Kidney (tissue), 14 donors: ENCODE measurements around the gene ARSJ. TPM values are rescaled to one million over a fixed set of nuclear protein-coding genes. Genes with fewer than 3 reads are reported as not detected.
A peak's percentile ranks its signal among the peaks of the same experiment; 100 is the strongest.
"Not testable (repeated sequence)": the region's sequence is repeated elsewhere in the genome, so short reads cannot be mapped to it uniquely, and the experiment has no call there.

ENCODE experiments used
- DNase-seq, 5 donors: peaks; one replicate each; pipeline ENCODE4 v3.0.0-alpha.2; 2013 to 2020
- FAIRE-seq: peaks from 2 replicates; lab custom pipeline; 2012; peaks lifted over from hg19 to GRCh38; lab: Jason Lieb, UNC
- H3K27ac ChIP-seq, 2 donors: one replicate each; pipeline ENCODE4 v1.7.0; 2013; ENCODE audit warnings: low read depth in 2 of 2, low read length in 2 of 2, inconsistent platforms in 1 of 2
- H3K27me3 ChIP-seq: one replicate; pipeline ENCODE4 v1.7.1; 2013; ENCODE audit warnings: low read length, inconsistent platforms; ENCODE audit not compliant: control insufficient read depth, insufficient read depth
- H3K36me3 ChIP-seq, 3 donors: one replicate each; pipeline versions ENCODE4 v1.7.0 to v1.7.1; 2013; ENCODE audit warnings: low read length in 3 of 3, control low read depth in 1 of 3, inconsistent platforms in 1 of 3; ENCODE audit not compliant: insufficient read depth in 3 of 3, control insufficient read depth in 2 of 3
- H3K4me1 ChIP-seq, 3 donors: one replicate each; pipeline versions ENCODE4 v1.7.0 to v1.7.1; 2013; ENCODE audit warnings: low read length in 3 of 3, inconsistent platforms in 1 of 3, low read depth in 1 of 3; ENCODE audit not compliant: control insufficient read depth in 2 of 3, insufficient read depth in 2 of 3
- H3K4me3 ChIP-seq, 3 donors: one replicate each; pipeline versions ENCODE4 v1.7.0 to v1.8.1; 2013; ENCODE audit warnings: low read length in 3 of 3, control low read depth in 1 of 3, inconsistent platforms in 1 of 3
- H3K9ac ChIP-seq, 3 donors: one replicate each; pipeline versions ENCODE4 v1.7.0 to v1.7.1; 2013; ENCODE audit warnings: low read length in 3 of 3, control low read depth in 1 of 3, inconsistent platforms in 1 of 3
- H3K9me3 ChIP-seq, 3 donors: one replicate each; pipeline versions ENCODE4 v1.7.0 to v1.7.1; 2013; ENCODE audit warnings: low read length in 3 of 3, control low read depth in 1 of 3, inconsistent platforms in 1 of 3; ENCODE audit not compliant: control insufficient read depth in 2 of 3, insufficient read depth in 1 of 3
- CTCF ChIP-seq: IDR thresholded peaks from 3 replicates; pipeline ENCODE4 v1.5.1; 2012; ENCODE audit warnings: mild to moderate bottlenecking, moderate library complexity, borderline replicate concordance; ENCODE audit not compliant: insufficient read depth; ENCODE audit errors: extremely low read depth
- intact Hi-C: fragments of 100-400 bp; cut with DNase I; formaldehyde crosslinking; loops from one replicate; pipeline ENCODE4 v1.11.1; 2022
- polyA plus RNA-seq: library from polyadenylated mRNA; stranded (reverse); fragments of 350-450 nt; fragmentation: Illumina TruSeq; extraction: RNeasy Lipid Tissue Mini Kit (QIAGEN cat#74804); gene quantifications from one replicate; pipeline ENCODE4 v1.2.3, GENCODE V29; 2014; ENCODE audit warnings: low read depth, low replicate concordance; ENCODE audit not compliant: insufficient read depth
- total RNA-seq: library from RNA; stranded (reverse); fragmentation: NEBNext Ultra II Directional; extraction: Animal tissue kit (Norgen Biotek cat#: 25700); gene quantifications from one replicate; pipeline ENCODE4 v1.2.1, GENCODE V29; 2021
- donor health status: control.
- donor health status: control.
- donor health status: control.
- donor health status: control.
- donor health status: control.
- donor health status: DM: yes; HTN: yes; CAD: no.
- donor health status: Normal renal cell carcinoma (clear cell type).

ARSJ gene
- total and polyA plus RNA-seq, 2 donors from 2014 or later: 3.6 to 16.7 TPM

- no peak for DNase-seq
- intact Hi-C loops: no loop called here
- Histone ChIP-seq H3K27me3 (no peaks in the 10 kb centered on the region), H3K36me3 (no peaks in the 10 kb centered on the region), H3K9me3 (no peaks in the 10 kb centered on the region), H3K4me1 (no peaks in the 10 kb centered on the region), H3K4me3 (no peak overlapping the region), H3K27ac (no peak overlapping the region), H3K9ac (no peak overlapping the region)
- no peak for FAIRE-seq
- no peak for TF ChIP-seq CTCF
Observed at GRCh38 chr4:114019276-114019968, 40.0 kb upstream of the ARSJ start.

GRCh38 chr4:114017120-114017917 is 37.9 kb upstream of the ARSJ start:
- H3K9me3 ChIP-seq: no peaks in the 10 kb centered on the region

GRCh38 chr4:114015444-114015899 is 36.0 kb upstream of the ARSJ start:
- H3K4me3 ChIP-seq: no peak overlapping the region
- H3K4me1 ChIP-seq: no peaks in the 10 kb centered on the region
- H3K27me3 ChIP-seq: no peaks in the 10 kb centered on the region
- FAIRE-seq: no peak
- H3K36me3 ChIP-seq: no peaks in the 10 kb centered on the region
- H3K27ac ChIP-seq: no peak overlapping the region
- TF ChIP-seq CTCF: no peak
- DNase-seq: no peak
- intact Hi-C loops: no loop called here
- H3K9ac ChIP-seq: no peak overlapping the region
- no peaks in the 10 kb centered on the region for H3K9me3 ChIP-seq

More at GRCh38 chr4:114017120-114017917, 37.9 kb upstream of the ARSJ start:
- no peak for TF ChIP-seq CTCF
- H3K4me1 ChIP-seq: no peaks in the 10 kb centered on the region
- H3K27me3 ChIP-seq: no peaks in the 10 kb centered on the region
- no peak overlapping the region for H3K27ac ChIP-seq
- H3K36me3 ChIP-seq: no peaks in the 10 kb centered on the region
- FAIRE-seq: peak; percentile 13
- intact Hi-C loops: no loop called here
- no peak overlapping the region for H3K9ac ChIP-seq
- no peak for DNase-seq
- H3K4me3 ChIP-seq: no peak overlapping the region

- H3K4me3 ChIP-seq, intact Hi-C loops, H3K27me3 ChIP-seq, FAIRE-seq, DNase-seq, H3K4me1 ChIP-seq, H3K36me3 ChIP-seq, H3K9me3 ChIP-seq, H3K9ac ChIP-seq, H3K27ac ChIP-seq: not testable (repeated sequence)
Observed at GRCh38 chr4:114013201-114013600, 33.8 kb upstream of the ARSJ start.
